Ovary (tissue), 9 donors: ENCODE measurements around the gene CDHR2. TPM values are rescaled to one million over a fixed set of nuclear protein-coding genes. Genes with fewer than 3 reads are reported as not detected.

Source experiments
- DNase-seq, 5 donors: peaks; one replicate each; pipeline ENCODE4 v3.0.0-alpha.2; 2019 to 2020
- H3K27ac ChIP-seq, 2 donors: fragments of 200-600 bp; one replicate each; pipeline versions ENCODE4 v1.5.1 to v1.8.0; 2019 to 2022
- H3K27me3 ChIP-seq: fragments of 200-600 bp; one replicate; pipeline ENCODE4 v1.8.0; 2022
- H3K36me3 ChIP-seq: fragments of 200-600 bp; sonication (generic); one replicate; pipeline ENCODE4 v1.5.1; 2019
- H3K4me1 ChIP-seq: one replicate; pipeline ENCODE4 v1.8.1; 2013; ENCODE audit warnings: mild to moderate bottlenecking, moderate library complexity; ENCODE audit not compliant: insufficient read depth
- H3K4me3 ChIP-seq: fragments of 200-600 bp; sonication (generic); one replicate; pipeline ENCODE4 v1.5.1; 2017
- H3K9me3 ChIP-seq, 2 donors: fragments of 200-600 bp in 1 of 2; sonication (generic) in 1 of 2; one replicate each; pipeline versions ENCODE4 v1.5.1 to v1.8.1; 2013 to 2019; ENCODE audit warnings: mild to moderate bottlenecking in 1 of 2, moderate library complexity in 1 of 2
- EP300 ChIP-seq: sonication (generic); formaldehyde crosslinking; IDR thresholded peaks from one replicate; pipeline ENCODE4 v1.6.1; 2017; ENCODE audit warnings: antibody characterized with exemption
- POLR2A ChIP-seq: fragments of 450-650 bp; IDR thresholded peaks from one replicate; pipeline ENCODE4 v1.6.1; 2017; ENCODE audit warnings: antibody characterized with exemption, mild to moderate bottlenecking, moderate library complexity
- WGBS, 3 donors: extraction: QIAGEN DNeasy Blood & Tissue Kit in 1 of 3; methylation state at CpG; one replicate each; pipeline versions ENCODE4 v1.1.5 to v1.1.7; 2013 to 2017; 5-methylcytosine and 5-hydroxymethylcytosine counted together
- intact Hi-C, 4 donors: fragments of 100-400 bp; cut with DNase I; formaldehyde crosslinking; loops; one replicate each; pipeline versions ENCODE4 v1.11.0 to v1.15.1; 2022 to 2023
- polyA plus RNA-seq, 2 donors: library from polyadenylated mRNA; stranded (reverse); fragments of 200-250 nt in 1 of 2; fragments of 350-450 nt in 1 of 2; fragmentation: Illumina TruSeq in 1 of 2; extraction: RNeasy Lipid Tissue Mini Kit (QIAGEN cat#74804) in 1 of 2; gene quantifications; one replicate each; pipeline ENCODE4 v1.2.3, GENCODE V29; 2013 to 2014
- total RNA-seq, 7 donors: library from RNA; depleted of rRNA in 2 of 7; stranded (reverse); fragments of >200 nt in 2 of 7; fragmentation: NEBNext Ultra II Directional in 3 of 7; extraction: Animal tissue kit (Norgen Biotek cat#: 25700) in 3 of 7; gene quantifications; one replicate each; pipeline versions ENCODE4 v1.1.0 to v1.2.4, GENCODE V29; 2016 to 2023
- TF ChIP-seq, protein P1 (sequence below), 3 donors: fragments of 450-650 bp in 2 of 3; fragments of 200-600 bp in 1 of 3; IDR thresholded peaks; one replicate each; pipeline versions ENCODE4 v1.5.1 to v1.8.0; 2016 to 2022; ENCODE audit warnings: antibody characterized with exemption in 3 of 3, mild to moderate bottlenecking in 1 of 3
- donor health status: DM: no; HTN: no; CAD: no; lungs with moderate emphysema.
- donor health status: DM: no; HTN: no; CAD: no.
- donor health status: Bipolar disorder and iron deficiency.
- donor health status: DM: yes; HTN: yes; CAD: no.
- donor health status: DM: no; HTN: no; CAD: no.
- donor health status: DM: yes; HTN: yes; CAD: no.

Gene CDHR2
- total and polyA plus RNA-seq, 9 donors = 0.10 to 2.0 (median 0.20) TPM; not detected in 6

DNA sequence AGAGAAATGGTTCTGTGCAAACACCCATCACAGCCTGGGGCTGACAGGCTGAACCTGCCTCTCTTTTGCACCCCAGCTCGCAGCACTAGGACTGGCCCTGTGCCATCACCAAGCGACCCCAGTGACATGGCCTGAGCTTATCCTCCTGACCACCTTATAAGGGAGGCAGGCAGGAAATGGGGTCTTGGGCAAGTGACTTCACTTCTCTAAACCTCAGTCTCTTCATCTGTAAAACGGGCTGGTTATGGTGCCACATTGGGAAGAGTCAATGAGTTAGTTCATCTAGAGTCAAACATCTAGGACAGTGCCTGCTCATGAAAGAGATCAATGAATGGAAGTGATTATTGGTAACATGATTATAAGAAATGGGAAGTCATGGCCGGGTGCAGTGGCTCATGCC, 75.0 kb downstream of the CDHR2 start:
- Histone ChIP-seq H3K4me1 (peaks cover 4% of the 10 kb centered on the region), H3K4me3 (no peak overlapping the region), H3K36me3 (no peaks in the 10 kb centered on the region), H3K27me3 (no peaks in the 10 kb centered on the region), H3K9me3 (no peaks in the 10 kb centered on the region), H3K27ac (no peak overlapping the region)
- intact Hi-C loops = no loop called here
- no peak for TF ChIP-seq POLR2A
- no peak for TF ChIP-seq EP300
- TF ChIP-seq, protein P1, sequence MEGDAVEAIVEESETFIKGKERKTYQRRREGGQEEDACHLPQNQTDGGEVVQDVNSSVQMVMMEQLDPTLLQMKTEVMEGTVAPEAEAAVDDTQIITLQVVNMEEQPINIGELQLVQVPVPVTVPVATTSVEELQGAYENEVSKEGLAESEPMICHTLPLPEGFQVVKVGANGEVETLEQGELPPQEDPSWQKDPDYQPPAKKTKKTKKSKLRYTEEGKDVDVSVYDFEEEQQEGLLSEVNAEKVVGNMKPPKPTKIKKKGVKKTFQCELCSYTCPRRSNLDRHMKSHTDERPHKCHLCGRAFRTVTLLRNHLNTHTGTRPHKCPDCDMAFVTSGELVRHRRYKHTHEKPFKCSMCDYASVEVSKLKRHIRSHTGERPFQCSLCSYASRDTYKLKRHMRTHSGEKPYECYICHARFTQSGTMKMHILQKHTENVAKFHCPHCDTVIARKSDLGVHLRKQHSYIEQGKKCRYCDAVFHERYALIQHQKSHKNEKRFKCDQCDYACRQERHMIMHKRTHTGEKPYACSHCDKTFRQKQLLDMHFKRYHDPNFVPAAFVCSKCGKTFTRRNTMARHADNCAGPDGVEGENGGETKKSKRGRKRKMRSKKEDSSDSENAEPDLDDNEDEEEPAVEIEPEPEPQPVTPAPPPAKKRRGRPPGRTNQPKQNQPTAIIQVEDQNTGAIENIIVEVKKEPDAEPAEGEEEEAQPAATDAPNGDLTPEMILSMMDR (IDR thresholded peaks at IDR 0.05) = no peak
- WGBS, 3 donors = 65 to 76% (median 67%) methylated on average over 4 of the region's 4 CpGs
- DNase-seq = no peak

- 50 to 61% (median 55%) methylated on average over 9 of the region's 9 CpGs for WGBS, 3 donors
These were observed 75.8 kb downstream of the CDHR2 start for GRCh38 chr5:176624938-176625337.

GRCh38 chr5:176625512-176625911, 76.4 kb downstream of the CDHR2 start:
- peaks cover 7% of the 10 kb centered on the region for H3K4me1 ChIP-seq
- H3K9me3 ChIP-seq = no peaks in the 10 kb centered on the region
- 71 to 73% (median 72%) methylated on average over 2 of the region's 2 CpGs for WGBS, 3 donors
- H3K27ac ChIP-seq = no peak overlapping the region
- DNase-seq = no peak
- H3K27me3 ChIP-seq = no peaks in the 10 kb centered on the region
- H3K4me3 ChIP-seq = no peak overlapping the region
- no peaks in the 10 kb centered on the region for H3K36me3 ChIP-seq
- intact Hi-C loops = no loop called here
- TF ChIP-seq, protein P1 (IDR thresholded peaks at IDR 0.05) = no peak
- TF ChIP-seq POLR2A (no peak), EP300 (no peak)

More at GRCh38 chr5:176624938-176625337, 75.8 kb downstream of the CDHR2 start:
- DNase-seq = no peak
- TF ChIP-seq, protein P1 (IDR thresholded peaks at IDR 0.05) = no peak
- TF ChIP-seq POLR2A (no peak), EP300 (no peak)
- Histone ChIP-seq H3K36me3 (no peaks in the 10 kb centered on the region), H3K9me3 (no peaks in the 10 kb centered on the region), H3K4me3 (no peak overlapping the region), H3K4me1 (peaks cover 5% of the 10 kb centered on the region), H3K27ac (no peak overlapping the region), H3K27me3 (no peaks in the 10 kb centered on the region)
- intact Hi-C loops = no loop called here

DNA sequence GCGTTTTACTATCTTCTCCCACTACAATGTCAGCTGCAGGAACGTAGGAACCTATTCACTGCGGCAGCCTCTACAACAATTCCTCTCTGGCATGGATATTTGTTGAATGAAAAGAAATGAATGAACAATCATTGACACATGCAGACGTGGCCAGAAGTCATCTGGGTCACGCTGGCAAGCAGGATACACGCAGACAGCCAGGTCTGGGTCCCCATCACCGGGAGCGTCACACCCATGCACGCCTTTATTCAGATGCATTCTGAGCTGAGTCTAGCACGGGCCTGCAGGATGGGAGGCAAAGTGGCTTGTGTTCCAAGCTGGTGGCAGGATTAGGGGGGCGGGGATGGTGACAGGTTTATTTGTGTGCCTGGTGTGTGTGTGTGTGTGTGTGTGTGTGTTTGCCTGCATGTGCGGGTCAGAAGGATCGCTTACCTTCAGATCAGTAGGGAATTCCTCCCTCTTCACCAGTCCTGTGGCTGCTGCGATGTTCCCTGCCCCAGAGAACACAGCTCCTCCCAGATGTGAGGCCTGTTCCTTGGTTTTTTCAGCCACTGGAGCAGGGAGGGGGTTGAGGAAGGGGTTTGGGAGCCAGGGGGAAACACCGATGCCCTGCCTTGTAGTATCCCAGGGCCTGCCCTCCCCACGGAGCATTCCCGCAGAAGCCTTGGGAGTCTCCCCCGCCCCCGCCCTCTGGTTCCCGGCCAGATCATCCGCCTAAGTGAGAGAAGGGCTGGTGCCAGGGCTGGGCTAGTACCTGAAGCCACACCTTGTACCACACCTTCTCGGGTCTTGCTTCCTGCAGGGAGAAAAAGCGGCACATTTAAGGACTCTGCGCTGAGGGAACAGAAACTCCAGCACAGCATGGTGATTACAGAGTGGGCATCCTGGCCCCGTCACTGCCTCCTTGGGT, 77.1 kb downstream of the CDHR2 start:
- TF ChIP-seq EP300 = no peak
- TF ChIP-seq, protein P1 (IDR thresholded peaks at IDR 0.05) = no peak
- TF ChIP-seq POLR2A = no peak
- Histone ChIP-seq H3K36me3 (no peaks in the 10 kb centered on the region), H3K4me1 (peaks cover 7% of the 10 kb centered on the region), H3K9me3 (no peaks in the 10 kb centered on the region), H3K4me3 (no peak overlapping the region), H3K27me3 (no peaks in the 10 kb centered on the region), H3K27ac (no peak overlapping the region)
- DNase-seq = no peak
- intact Hi-C loops = no loop called here
- 33 to 44% (median 44%) methylated on average over 24 to 25 of the region's 25 CpGs for WGBS, 3 donors
